Osteocyte (in vitro differentiated cells): ENCODE results near the gene SV2B. TPM values are rescaled to one million over a fixed set of nuclear protein-coding genes. Genes with fewer than 3 reads are reported as not detected.

Experiments used
- DNase-seq: peaks from one replicate; pipeline ENCODE4 v3.0.0; 2021; ENCODE audit warnings: mixed read lengths; ENCODE audit not compliant: unreplicated experiment; ENCODE audit errors: extremely low spot score
- H3K27ac Mint-ChIP-seq: one replicate; pipeline ENCODE4 v1.8.0; 2021; ENCODE audit warnings: mild to moderate bottlenecking, mixed read lengths; ENCODE audit not compliant: unreplicated experiment
- H3K27me3 Mint-ChIP-seq: one replicate; pipeline ENCODE4 v1.8.0; 2021; ENCODE audit warnings: mixed read lengths; ENCODE audit not compliant: unreplicated experiment
- H3K36me3 Mint-ChIP-seq: one replicate; pipeline ENCODE4 v1.8.0; 2021; ENCODE audit warnings: mixed read lengths; ENCODE audit not compliant: unreplicated experiment
- H3K4me1 Mint-ChIP-seq: one replicate; pipeline ENCODE4 v1.8.0; 2021; ENCODE audit warnings: mixed read lengths; ENCODE audit not compliant: unreplicated experiment
- H3K4me3 Mint-ChIP-seq: one replicate; pipeline ENCODE4 v1.8.0; 2021; ENCODE audit warnings: mild to moderate bottlenecking, moderate library complexity, mixed read lengths; ENCODE audit not compliant: unreplicated experiment
- H3K9me3 Mint-ChIP-seq: one replicate; pipeline ENCODE4 v1.8.0; 2021; ENCODE audit warnings: mixed read lengths; ENCODE audit not compliant: unreplicated experiment
- CTCF ChIP-seq: fragments of 200-600 bp; sonication (generic); IDR thresholded peaks from 2 replicates; pipeline ENCODE4 v1.5.0; 2021; ENCODE audit warnings: antibody characterized with exemption, mild to moderate bottlenecking, moderate library complexity
- total RNA-seq: library from RNA; stranded (reverse); gene quantifications from 2 replicates; pipeline ENCODE4 v1.2.1, GENCODE V29; 2021

Gene SV2B
- total RNA-seq, 1 donor from 2014 or later: not detected

GRCh38 chr15:91117375-91117774, 17.3 kb downstream of the SV2B start:
- H3K4me3 Mint-ChIP-seq: no peak overlapping the region
- no peaks in the 10 kb centered on the region for H3K36me3 Mint-ChIP-seq
- H3K27ac Mint-ChIP-seq: no peak overlapping the region
- H3K4me1 Mint-ChIP-seq: no peaks in the 10 kb centered on the region
- H3K27me3 Mint-ChIP-seq: no peaks in the 10 kb centered on the region
- no peaks in the 10 kb centered on the region for H3K9me3 Mint-ChIP-seq
- DNase-seq: no peak
- no peak for TF ChIP-seq CTCF

GRCh38 chr15:91118817-91119590, 18.9 kb downstream of the SV2B start:
- Mint-ChIP-seq H3K4me1 (no peaks in the 10 kb centered on the region), H3K9me3 (no peaks in the 10 kb centered on the region), H3K4me3 (no peak overlapping the region), H3K27ac (no peak overlapping the region), H3K27me3 (no peaks in the 10 kb centered on the region), H3K36me3 (no peaks in the 10 kb centered on the region)
- TF ChIP-seq CTCF: no peak
- DNase-seq: no peak

- Mint-ChIP-seq H3K36me3 (no peaks in the 10 kb centered on the region), H3K9me3 (no peaks in the 10 kb centered on the region), H3K27ac (no peak overlapping the region), H3K4me1 (no peaks in the 10 kb centered on the region), H3K4me3 (no peak overlapping the region), H3K27me3 (peaks cover 10% of the 10 kb centered on the region)
- DNase-seq: no peak
- TF ChIP-seq CTCF: no peak
Observed at GRCh38 chr15:91122296-91122695, 22.2 kb downstream of the SV2B start.

- peaks cover 15% of the 10 kb centered on the region for H3K27me3 Mint-ChIP-seq
- H3K36me3 Mint-ChIP-seq: no peaks in the 10 kb centered on the region
- no peak for TF ChIP-seq CTCF
- H3K9me3 Mint-ChIP-seq: no peaks in the 10 kb centered on the region
- DNase-seq: no peak
- H3K4me1 Mint-ChIP-seq: no peaks in the 10 kb centered on the region
- H3K4me3 Mint-ChIP-seq: no peak overlapping the region
- no peak overlapping the region for H3K27ac Mint-ChIP-seq
Observed at GRCh38 chr15:91124132-91124531, 24.1 kb downstream of the SV2B start.

GRCh38 chr15:91125162-91125561, 25.1 kb downstream of the SV2B start:
- no peaks in the 10 kb centered on the region for H3K4me1 Mint-ChIP-seq

More at GRCh38 chr15:91125162-91125561, 25.1 kb downstream of the SV2B start:
- Mint-ChIP-seq H3K9me3 (no peaks in the 10 kb centered on the region), H3K4me3 (no peak overlapping the region), H3K27ac (no peak overlapping the region), H3K36me3 (no peaks in the 10 kb centered on the region), H3K27me3 (peaks cover 15% of the 10 kb centered on the region)
- no peak for DNase-seq
- no peak for TF ChIP-seq CTCF
